Osteocyte (in vitro differentiated cells): ENCODE data around the gene FYB1. TPM values are rescaled to one million over a fixed set of nuclear protein-coding genes. Genes with fewer than 3 reads are reported as not detected.

ENCODE experiments used
- DNase-seq: peaks from one replicate; pipeline ENCODE4 v3.0.0; 2021; ENCODE audit warnings: mixed read lengths; ENCODE audit not compliant: unreplicated experiment; ENCODE audit errors: extremely low spot score
- H3K27ac Mint-ChIP-seq: one replicate; pipeline ENCODE4 v1.8.0; 2021; ENCODE audit warnings: mild to moderate bottlenecking, mixed read lengths; ENCODE audit not compliant: unreplicated experiment
- H3K27me3 Mint-ChIP-seq: one replicate; pipeline ENCODE4 v1.8.0; 2021; ENCODE audit warnings: mixed read lengths; ENCODE audit not compliant: unreplicated experiment
- H3K36me3 Mint-ChIP-seq: one replicate; pipeline ENCODE4 v1.8.0; 2021; ENCODE audit warnings: mixed read lengths; ENCODE audit not compliant: unreplicated experiment
- H3K4me1 Mint-ChIP-seq: one replicate; pipeline ENCODE4 v1.8.0; 2021; ENCODE audit warnings: mixed read lengths; ENCODE audit not compliant: unreplicated experiment
- H3K4me3 Mint-ChIP-seq: one replicate; pipeline ENCODE4 v1.8.0; 2021; ENCODE audit warnings: mild to moderate bottlenecking, moderate library complexity, mixed read lengths; ENCODE audit not compliant: unreplicated experiment
- H3K9me3 Mint-ChIP-seq: one replicate; pipeline ENCODE4 v1.8.0; 2021; ENCODE audit warnings: mixed read lengths; ENCODE audit not compliant: unreplicated experiment
- total RNA-seq: library from RNA; stranded (reverse); gene quantifications from 2 replicates; pipeline ENCODE4 v1.2.1, GENCODE V29; 2021
- TF ChIP-seq, protein P1 (sequence below): fragments of 200-600 bp; sonication (generic); IDR thresholded peaks from 2 replicates; pipeline ENCODE4 v1.5.0; 2021; ENCODE audit warnings: antibody characterized with exemption, mild to moderate bottlenecking, moderate library complexity

Gene FYB1
- total RNA-seq, 1 donor from 2014 or later: not detected

DNA sequence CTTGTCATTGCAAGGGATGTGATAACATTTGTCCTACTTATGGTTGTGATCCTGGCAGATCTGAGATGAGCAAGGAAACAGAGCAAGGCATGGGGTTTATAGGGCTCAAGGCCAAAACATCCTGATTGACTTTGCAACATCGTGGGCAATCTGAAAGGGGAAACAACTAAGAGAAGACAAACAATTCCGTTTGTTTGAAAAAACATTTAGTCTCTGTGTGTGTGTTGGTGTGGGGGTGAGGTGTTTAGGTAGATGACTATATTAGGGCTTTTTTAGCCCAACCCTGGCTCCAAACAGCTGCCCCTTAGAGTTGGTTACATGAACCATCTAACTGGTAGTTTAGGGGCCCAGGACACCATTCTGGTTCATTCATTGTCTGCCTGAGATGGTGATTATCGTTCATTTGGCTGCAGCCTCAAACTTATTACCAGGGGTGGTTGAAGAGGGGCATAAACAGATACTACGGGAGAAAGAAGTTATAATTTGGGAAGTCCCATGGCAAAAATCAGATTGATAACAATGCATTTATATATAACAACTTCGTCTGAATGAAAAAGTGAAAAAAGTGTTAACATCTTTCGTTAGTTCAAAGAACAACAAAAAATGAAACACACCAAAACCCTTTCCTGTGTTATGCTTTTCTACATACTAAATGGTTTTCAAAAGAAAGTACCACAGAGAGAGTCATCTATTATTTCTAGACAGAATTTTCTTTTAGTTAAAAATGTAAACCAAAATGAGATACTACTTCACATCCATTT lies 5.7 kb downstream of the FYB1 start:
- Mint-ChIP-seq H3K4me3 (no peak overlapping the region), H3K27ac (no peak overlapping the region), H3K36me3 (no peaks in the 10 kb centered on the region), H3K9me3 (no peaks in the 10 kb centered on the region), H3K4me1 (peaks cover 5% of the 10 kb centered on the region), H3K27me3 (no peaks in the 10 kb centered on the region)
- TF ChIP-seq, protein P1, sequence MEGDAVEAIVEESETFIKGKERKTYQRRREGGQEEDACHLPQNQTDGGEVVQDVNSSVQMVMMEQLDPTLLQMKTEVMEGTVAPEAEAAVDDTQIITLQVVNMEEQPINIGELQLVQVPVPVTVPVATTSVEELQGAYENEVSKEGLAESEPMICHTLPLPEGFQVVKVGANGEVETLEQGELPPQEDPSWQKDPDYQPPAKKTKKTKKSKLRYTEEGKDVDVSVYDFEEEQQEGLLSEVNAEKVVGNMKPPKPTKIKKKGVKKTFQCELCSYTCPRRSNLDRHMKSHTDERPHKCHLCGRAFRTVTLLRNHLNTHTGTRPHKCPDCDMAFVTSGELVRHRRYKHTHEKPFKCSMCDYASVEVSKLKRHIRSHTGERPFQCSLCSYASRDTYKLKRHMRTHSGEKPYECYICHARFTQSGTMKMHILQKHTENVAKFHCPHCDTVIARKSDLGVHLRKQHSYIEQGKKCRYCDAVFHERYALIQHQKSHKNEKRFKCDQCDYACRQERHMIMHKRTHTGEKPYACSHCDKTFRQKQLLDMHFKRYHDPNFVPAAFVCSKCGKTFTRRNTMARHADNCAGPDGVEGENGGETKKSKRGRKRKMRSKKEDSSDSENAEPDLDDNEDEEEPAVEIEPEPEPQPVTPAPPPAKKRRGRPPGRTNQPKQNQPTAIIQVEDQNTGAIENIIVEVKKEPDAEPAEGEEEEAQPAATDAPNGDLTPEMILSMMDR: no peak
- DNase-seq: no peak

- Mint-ChIP-seq H3K4me3 (no peak overlapping the region), H3K27me3 (no peaks in the 10 kb centered on the region), H3K36me3 (no peaks in the 10 kb centered on the region), H3K27ac (no peak overlapping the region), H3K4me1 (peaks cover 4% of the 10 kb centered on the region), H3K9me3 (no peaks in the 10 kb centered on the region)
- DNase-seq: no peak
- TF ChIP-seq, protein P1: no peak
These were observed 7.6 kb downstream of the FYB1 start for GRCh38 chr5:39211773-39212172.

DNA sequence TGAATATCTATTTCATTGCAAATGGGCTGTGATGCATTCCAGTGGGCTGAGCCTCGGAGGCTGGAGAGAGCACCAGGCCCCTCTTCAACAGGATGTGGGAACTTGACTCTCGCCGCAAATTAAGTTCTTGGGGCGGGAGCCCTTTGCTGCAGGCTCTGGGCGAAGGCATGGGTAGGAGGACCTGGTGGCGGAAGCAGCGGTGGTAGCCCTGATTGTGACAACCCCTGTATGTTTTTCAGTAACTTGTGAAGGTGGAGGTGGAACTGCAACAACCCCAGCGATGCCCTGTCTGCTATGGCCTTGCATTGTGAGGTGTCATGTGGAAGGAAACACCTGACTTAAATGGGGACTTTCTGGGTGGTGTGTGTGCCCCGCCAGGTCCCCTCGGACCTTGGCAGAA lies 9.4 kb downstream of the FYB1 start:
- H3K27me3 Mint-ChIP-seq: no peaks in the 10 kb centered on the region
- no peaks in the 10 kb centered on the region for H3K9me3 Mint-ChIP-seq
- no peaks in the 10 kb centered on the region for H3K4me1 Mint-ChIP-seq
- no peak overlapping the region for H3K4me3 Mint-ChIP-seq
- no peak overlapping the region for H3K27ac Mint-ChIP-seq
- DNase-seq: no peak
- TF ChIP-seq, protein P1: no peak
- H3K36me3 Mint-ChIP-seq: no peaks in the 10 kb centered on the region

DNA sequence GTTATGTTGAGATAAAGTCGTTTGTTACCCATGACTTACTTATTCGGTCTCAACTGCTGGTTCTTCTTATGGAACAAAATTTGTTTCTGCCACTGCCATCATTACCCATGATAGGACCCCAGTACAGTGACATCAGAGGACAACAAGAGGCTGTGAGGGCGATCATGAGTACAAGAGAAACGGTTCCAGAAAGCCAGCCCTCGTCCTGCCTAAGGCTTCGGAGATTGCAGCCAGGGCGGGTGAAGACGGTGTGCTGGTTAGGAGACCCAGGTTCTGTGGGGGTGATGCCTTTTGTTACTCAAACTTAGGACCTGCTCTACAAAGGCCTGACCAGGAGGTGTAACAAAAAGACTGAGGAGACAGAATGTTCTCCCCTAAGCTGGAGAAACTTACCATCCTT lies 10.9 kb downstream of the FYB1 start:
- no peak overlapping the region for H3K4me3 Mint-ChIP-seq
- DNase-seq: no peak
- TF ChIP-seq, protein P1: no peak
- no peaks in the 10 kb centered on the region for H3K9me3 Mint-ChIP-seq
- no peak overlapping the region for H3K27ac Mint-ChIP-seq
- H3K27me3 Mint-ChIP-seq: no peaks in the 10 kb centered on the region
- H3K36me3 Mint-ChIP-seq: no peaks in the 10 kb centered on the region
- H3K4me1 Mint-ChIP-seq: no peaks in the 10 kb centered on the region

DNA sequence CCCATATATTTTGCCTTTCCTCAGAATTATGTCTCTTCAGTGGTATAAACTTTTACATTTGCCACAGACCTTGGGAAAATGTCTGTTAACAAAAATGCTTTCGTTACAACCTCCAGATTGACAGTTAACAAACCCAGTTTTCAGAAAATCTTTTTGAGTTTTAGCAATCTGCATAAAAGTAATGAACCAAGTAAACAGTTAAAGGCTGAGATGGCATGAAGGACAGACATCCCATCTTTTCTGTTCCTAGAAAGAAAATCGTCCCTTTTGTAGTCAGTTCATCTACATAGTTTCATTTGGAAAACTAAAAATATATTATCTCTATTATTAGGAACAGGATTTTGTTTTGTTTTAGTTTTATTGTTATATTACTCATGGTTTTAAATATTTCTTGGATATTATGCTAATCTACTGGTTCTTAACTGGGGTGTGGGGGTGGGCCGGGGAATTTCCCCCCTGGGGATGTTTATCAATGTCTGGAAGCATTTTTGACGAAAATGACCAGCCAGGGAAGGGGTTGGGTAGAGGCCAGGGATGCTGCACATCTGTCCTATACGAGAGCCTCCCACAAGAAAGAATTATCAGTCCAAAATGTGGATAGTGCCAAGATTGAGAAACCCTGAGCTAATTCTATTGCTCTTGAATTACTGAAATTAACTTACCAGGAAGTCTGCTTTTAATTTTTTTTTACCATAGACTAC lies 11.9 kb downstream of the FYB1 start:
- TF ChIP-seq, protein P1: no peak
- Mint-ChIP-seq H3K4me1 (no peaks in the 10 kb centered on the region), H3K36me3 (no peaks in the 10 kb centered on the region), H3K27me3 (no peaks in the 10 kb centered on the region), H3K27ac (no peak overlapping the region), H3K4me3 (no peak overlapping the region), H3K9me3 (no peaks in the 10 kb centered on the region)
- no peak for DNase-seq
